ENCODE data around the gene HECW1.

GRCh38 chr7:43117095-43117494, 4.6 kb downstream of the HECW1 start:
- TF ChIP-seq CTCF (IDR thresholded peaks at IDR 0.05) (no peak), EP300 (IDR thresholded peaks at IDR 0.05) (no peak)

All from upper lobe of left lung (tissue), 4 donors.